HG03108 (cell line): Measurements from ENCODE around the gene NDFIP2.

Experiments used
- ATAC-seq: cut with Tn5 transposase; IDR thresholded peaks from one replicate; pipeline ENCODE4 v1.9.1; 2021; ENCODE audit warnings: moderate library complexity; ENCODE audit not compliant: unreplicated experiment

Gene NDFIP2, protein sequence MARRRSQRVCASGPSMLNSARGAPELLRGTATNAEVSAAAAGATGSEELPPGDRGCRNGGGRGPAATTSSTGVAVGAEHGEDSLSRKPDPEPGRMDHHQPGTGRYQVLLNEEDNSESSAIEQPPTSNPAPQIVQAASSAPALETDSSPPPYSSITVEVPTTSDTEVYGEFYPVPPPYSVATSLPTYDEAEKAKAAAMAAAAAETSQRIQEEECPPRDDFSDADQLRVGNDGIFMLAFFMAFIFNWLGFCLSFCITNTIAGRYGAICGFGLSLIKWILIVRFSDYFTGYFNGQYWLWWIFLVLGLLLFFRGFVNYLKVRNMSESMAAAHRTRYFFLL

DNA sequence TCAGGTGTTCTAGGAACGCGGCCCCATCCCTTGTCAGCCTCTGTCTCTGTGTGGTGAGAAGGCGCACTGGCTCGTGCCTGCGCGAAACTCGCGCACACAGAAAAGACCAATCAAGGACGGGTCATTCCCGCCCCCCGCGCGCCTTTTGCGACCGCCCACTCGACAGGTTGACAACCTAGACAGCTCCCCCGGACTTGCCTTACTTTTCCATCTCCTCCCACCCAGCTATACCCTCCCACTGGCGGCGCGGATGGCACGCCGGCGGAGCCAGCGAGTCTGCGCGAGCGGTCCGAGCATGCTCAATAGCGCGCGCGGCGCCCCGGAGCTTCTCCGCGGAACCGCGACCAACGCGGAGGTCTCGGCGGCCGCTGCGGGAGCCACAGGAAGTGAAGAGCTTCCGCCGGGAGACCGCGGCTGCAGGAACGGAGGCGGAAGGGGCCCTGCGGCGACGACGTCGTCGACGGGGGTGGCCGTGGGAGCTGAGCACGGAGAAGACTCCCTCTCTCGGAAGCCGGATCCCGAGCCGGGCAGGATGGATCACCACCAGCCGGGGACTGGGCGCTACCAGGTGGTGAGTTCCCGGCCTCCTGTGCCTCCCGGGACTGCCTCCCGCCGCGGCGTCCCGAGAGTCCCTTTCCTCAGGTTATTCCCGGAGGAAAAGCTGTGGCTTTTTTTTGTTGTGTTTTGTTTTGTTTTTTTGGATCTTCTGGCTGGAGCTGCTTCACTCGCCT lies at the start of gene NDFIP2:
NDFIP2 (plus strand) TSS at position 202 of the 731 bp plus-strand sequence; CDS start at position 251, 49 bp downstream.
- ATAC-seq: peak; percentile 80

DNA sequence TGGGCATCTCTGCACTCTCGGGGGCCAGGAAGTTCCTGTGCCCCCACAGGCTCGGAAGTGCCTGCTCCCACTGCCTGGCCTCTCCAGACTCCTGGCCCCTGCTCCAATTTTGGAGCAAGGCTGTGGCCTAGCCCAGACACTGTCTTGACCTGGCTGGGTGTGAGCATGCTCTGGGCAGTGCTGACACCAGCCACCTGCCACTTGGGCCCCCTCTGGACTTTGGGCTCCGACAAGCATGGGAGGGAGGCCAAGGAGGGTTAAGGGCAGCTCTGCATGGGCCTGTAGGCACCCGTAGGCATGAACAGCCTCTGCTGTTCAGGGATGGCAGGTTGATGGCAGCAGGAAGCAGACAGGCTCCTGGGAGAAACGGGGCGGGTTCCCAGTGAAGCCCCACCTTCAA lies 48.9 kb upstream of the NDFIP2 start:
- no peak for ATAC-seq

DNA sequence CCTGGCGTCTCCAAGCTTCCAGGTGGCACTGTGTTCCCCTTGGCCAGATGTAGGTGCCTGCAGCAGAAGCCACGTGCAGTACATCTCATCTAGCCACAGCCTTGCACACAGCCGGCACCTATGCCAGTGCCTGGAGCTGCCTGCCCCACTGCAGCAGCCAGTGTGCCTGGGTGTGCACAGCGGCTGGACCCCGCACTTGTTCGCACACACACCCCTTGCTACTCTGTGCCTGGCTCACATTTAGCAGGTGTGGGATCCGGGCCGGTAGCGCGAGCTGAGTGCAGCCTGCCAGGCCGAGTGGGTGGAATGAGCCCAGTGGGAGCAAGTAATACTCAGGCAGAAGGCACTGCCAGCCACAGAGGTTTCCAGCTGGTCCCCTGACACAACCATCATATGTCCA lies 48.0 kb upstream of the NDFIP2 start:
- ATAC-seq: no peak

DNA sequence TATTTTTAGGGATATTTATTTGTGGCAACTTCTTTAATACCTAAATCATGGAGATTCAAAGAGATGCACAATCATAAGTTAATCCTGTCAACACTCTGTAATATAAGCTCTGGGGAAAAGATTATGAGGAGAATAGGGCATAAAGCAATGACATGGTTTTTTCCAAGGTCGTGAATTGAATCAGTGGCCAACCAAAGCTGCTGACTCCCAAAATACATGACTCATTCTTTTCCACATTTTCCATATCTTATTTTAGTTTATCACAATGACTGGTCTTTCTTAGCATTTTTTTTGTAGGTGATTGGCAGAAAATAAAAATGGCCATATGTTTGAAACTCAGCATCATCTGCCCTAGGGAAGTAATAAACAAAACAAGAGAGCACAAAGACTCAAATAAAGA lies 46.4 kb upstream of the NDFIP2 start:
- ATAC-seq: no peak

DNA sequence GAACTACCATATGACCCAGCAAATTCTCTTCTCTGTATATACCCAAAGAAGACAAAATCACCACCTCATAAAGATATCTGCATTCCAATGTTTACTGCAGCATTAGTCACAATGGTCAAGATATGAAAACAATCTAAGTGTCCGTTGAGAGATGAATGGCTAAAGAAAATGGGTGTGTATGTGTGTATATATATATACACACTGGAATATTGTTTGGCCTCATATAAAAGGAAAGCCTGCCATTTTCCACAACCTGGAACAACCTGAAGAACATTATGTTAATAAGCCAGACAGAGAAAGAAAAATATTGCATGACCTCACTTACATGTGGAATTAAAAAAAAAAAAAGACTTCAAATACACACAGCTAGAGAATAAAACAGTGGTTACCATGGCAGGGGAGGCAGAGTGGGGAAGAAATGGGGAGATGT lies 45.4 kb upstream of the NDFIP2 start:
- ATAC-seq: no peak

DNA sequence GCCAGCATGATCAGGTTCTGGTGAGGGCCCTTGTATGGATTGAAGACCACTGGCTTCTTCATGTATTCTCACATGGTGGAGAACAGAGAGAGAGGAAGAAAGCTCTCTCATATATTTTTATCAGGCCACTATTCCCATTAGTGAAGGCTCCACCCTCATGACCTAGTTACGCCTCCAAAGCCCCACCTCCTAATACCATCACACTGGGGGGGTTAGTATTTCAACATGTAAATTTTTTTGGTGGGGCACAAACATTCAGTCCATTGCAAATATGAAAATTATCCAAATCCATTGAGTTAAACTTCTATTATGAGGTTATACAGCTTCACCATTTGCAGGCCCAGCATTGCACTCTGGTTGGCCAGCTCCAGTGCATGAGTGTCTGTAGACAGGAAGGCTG lies 41.7 kb upstream of the NDFIP2 start:
- no peak for ATAC-seq

DNA sequence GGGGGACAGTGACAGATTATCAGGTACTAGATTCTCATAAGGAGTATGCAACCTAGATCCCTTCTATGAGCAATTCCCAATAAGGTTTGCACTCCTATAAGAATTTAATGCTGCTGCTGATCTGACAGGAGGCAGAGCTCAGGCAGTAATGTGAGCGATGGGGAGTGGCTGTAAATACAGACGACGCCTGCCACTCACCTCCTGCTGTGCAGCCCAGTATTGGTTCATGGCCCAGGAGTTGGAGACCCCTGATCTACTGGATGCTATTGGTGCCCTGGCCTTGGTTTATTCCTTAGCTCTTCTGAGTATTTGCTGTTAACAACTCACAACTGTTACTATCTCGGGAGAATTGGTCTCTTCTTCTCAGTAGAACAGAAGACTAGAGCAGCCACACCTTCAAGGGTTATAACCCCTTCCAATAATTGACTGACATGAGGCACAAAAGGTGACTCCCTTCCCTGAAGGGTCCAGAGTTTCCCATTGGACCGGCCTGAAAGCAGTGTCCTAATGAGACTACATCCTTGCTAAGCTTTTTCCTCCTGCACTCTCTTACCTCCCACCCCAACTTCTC lies 39.9 kb upstream of the NDFIP2 start:
- no peak for ATAC-seq

DNA sequence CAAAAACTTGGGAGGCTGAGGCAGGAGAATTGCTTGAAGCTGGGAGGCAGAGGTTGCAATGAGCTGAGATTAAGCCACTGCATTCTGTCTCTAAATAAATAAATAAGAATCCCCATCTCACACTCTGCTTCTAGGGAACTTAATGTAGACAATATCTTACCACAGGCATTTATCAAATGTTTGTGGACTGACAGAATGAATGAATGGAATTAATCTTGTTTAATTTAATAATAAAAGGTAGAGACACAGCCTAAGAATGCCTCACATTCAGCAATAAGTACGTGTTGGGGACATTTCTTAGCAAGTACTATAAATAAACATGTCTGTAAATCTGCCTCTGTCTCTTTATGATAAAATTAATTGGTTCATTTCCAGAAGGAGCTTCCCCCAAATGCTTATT lies 38.7 kb upstream of the NDFIP2 start:
- ATAC-seq: no peak

DNA sequence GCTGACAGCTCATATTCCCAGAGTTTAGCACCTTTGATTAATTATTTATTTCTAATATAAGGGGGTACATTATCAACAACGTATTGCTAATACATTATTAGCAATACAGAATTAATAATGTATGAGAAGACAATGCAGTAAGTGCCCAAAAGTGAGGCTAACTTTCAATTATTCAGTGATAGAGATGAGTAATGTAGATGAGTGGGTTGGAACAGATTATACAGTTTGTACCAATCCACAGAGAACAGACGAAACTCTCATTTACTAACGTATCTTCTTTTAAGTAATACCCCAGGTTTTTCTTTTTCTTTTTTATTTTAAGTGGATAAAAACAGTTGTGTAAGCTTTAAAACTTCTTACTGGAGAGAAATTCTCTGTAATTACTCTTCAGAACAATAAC lies 38.2 kb upstream of the NDFIP2 start:
- no peak for ATAC-seq

DNA sequence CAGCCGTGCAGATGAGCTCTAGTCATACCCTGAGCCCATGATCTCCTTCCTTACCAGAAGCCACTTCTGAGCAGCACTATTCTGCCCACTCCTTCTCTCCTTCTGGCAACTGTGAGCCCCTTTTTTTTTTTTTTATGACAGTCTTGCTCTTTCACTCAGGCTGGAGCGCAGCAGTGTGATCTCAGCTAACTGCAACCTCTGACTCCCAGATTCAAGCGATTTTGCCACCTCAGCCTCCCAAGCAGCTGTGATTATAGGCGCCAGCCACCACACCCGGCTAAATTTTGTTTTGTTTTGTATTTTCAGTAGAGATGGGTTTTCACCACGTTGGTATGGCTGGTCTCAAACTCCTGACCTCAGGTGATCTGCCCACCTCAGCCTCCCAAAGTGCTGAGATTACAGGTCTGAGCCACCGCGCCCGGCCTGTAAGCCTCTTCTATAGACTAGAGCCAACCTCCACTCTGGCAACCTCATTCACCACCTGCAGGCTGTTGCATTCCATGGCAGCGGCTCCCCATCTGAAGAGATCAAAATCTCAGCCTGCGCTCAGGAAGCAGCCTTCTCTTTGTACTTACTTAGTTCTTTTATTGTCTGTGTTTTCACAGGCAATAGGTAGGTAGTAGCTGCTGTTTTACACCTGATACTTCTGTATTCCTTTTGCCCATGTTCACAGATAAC lies 34.8 kb upstream of the NDFIP2 start:
- no peak for ATAC-seq

DNA sequence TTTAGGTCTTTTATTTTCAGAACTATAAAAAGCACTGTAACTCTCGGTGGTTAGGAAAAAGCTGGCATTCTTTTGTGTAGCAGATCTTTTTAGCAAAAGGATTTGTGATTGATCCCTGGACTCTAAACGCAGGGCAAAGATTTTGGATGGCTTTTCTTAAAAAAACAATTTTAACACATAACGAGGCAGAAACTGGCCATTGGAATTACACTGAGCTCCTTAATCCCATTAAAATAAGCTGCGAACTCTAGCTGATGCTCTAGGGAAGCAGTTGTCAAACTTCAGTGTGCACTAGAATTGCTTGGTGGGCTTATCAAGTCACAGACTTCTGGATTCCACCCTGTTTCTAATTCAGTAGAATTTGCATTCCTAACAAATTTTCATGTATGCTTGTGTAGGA lies 33.8 kb upstream of the NDFIP2 start:
- ATAC-seq: no peak

DNA sequence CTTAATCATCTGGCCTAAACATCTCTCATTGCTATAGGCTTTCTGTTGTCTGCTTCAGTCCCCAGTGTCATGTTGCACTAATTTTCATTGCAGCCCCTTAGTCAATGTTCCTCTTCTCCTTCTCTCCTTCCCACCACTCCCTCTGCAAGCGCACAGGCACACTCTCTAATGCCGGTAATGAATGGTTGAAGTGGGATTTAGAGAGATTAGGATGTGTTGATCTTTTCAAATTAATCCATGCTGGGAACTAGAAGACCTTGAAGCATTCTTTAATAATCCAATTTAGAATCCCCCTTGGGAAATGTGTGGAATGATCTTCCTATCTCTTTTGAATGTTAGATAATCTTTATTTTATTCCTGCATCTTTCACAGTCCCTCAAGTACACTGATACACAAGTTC lies 33.2 kb upstream of the NDFIP2 start:
- no peak for ATAC-seq

DNA sequence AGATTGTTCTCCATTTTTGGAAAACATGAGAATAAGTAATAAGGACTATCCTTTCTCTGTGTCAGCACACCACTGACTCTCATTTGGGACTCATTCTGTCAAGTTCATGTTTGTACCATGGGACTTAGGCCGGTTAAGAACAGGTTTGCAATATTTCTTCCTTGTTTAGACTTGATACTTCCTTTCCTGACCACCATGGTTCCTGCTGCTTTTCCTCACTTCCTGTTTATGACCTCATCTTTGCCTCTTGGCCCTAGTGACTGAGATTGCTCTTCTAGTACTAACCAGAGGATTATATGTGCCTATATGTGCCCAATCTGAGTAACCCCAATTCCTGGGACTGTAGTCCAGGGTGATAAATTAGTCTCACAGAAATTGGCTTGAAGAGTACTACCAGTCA lies 32.5 kb upstream of the NDFIP2 start:
- no peak for ATAC-seq

DNA sequence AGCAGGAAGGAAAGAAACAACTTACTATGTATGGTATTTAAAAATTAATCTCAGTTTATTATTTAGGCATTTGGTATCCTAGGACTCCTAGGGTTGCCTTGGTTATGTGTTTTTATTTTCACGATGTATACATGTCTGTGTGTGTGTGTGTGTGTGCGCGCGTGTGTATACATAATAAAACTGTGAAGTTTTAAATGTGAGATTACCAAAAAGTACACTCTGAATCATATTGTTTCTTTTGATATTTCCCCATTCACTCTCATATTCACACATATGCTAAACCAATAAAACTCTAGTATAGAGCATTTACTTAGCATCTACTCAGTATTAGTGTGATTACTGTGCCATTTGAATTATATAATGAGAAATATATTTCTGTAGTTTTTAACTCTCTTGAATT lies 30.8 kb upstream of the NDFIP2 start:
- no peak for ATAC-seq

DNA sequence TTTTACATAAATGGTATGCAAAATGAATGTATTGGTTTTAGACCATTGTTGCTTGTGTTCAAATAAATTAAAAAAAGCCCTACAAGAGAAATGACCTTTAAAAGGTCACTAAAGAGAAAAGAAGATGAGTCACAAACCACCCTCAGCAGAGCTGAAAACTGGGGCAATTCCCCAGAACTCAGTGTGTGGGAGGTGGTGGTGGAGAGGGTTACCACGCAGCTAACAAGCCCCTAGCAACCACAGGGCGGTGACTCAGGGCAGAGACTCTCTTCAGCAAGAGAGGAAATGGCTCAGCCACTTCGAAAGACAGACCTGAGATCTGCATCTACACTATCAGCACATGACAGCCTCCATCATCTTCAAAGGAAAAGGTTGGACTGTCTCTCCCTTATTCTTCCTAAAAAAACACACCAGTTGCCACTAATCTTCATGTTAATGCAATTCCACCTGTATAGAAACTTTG lies 29.4 kb upstream of the NDFIP2 start:
- ATAC-seq: peak; percentile 98

DNA sequence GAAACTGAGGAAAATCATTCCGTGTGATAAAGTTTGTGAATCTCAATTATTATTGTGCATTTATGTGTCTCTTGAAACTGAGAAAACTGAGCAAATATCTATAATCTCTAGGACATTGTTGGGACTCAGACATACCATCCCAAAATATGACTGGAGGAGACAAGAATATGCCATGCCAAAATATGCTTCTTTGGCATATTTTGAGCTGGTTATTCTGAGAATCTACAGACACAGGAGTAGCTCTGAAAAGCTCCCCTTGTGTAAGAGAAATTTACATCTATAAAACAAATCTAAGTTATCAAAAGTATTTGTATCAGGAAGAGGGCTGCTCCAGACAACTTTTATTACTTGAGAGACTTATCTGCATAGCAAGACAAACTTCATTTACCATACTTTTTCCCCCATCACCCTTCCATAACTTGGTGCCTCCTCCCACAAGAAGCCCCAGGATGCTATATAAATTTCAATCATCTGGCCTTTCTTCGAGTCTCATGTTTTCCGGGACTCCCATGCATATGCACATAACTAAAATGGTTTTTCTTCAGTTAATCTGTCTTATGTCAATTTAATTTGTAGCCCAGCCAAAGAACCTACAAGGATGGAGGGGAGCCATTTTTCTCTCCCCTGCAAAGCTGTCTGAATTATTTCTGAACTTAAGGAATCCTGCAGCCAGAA lies 28.6 kb upstream of the NDFIP2 start:
- ATAC-seq: no peak

DNA sequence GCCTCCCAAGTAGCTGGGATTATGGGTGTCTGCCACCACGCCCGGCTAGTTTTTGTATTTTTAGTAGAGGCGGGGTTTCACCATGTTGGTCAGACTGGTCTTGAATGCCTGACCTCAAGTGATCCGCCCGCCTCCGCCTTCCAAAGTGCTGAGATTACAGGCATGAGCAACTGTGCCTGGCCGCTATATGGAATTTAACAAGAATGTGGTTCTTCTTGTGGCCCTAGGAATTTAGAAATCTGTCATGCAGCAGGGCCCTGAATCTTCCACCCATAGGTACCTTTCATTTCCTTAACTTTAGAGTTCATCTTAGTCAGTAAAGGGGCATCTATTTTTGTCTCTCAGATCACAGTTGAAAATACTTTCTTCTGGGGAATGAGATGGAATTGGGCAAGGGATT lies 25.6 kb upstream of the NDFIP2 start:
- ATAC-seq: no peak

DNA sequence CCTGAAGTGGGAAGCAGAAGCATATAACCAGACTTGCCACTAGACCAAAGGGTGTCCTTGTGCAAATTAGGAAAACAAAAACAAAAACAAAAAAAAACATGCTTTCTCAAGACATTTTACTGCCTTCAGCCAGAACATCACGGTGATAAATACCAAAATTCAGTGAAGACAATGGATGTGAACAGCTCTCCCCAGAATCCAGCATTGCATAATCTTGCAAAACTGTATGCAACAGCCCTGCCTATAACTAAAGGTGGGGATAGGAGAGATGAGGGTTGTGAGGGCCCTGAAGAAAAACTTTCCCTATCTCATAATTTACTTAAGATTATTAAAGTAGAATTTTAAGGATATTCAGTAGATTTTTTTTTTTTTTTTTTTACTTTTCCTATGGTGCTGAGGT lies 24.9 kb upstream of the NDFIP2 start:
- ATAC-seq: no peak

DNA sequence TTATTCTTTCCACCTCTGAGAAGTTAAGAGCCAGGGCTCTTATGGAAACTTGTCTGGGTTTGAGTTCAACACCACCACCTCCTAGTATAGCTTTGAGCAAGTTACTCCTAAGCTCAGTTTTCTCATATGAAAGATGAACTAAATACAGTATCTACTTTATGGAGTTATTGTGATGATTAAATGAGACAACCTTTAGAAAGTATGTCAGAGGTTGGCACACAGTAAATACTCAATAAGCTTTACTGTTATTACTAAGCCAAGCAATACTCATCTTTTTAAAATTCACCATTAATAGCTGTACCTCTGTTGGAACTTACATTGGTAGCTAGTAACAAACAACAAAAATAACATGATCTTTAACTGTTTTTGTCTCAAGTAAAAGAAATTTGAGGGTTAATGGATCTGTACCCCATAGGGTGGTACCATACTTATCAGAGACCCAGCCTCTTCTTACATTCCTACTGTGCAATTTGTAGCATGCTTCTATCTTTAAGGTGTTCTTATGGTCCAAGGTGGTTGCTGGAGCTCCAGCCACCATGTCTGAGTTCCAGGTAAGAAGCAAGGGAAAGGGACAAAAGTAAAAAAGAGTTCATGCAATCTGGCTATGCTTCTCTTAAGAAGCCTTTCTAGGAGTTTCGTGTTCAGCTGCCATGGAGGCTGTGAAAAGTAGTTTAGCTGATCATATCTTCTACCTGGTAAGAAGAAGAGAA lies 24.1 kb upstream of the NDFIP2 start:
- ATAC-seq: no peak

DNA sequence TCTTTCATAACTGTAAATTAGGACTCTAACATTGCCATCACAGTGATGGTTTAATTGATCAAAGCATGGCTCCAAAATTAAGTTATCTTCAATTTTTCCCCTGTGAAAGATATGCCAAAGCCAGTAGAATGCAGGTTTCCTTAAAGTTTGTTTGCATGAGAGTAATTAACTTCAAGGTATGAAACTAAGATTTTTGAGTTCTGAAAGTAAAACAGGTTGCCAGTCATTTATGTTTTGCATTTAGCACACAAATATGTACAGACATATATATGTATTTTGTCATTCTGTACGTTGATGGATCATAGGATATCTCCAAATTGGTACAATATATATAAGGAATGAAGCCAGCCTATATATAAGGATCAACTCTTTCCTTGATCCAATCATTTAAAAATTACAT lies 23.6 kb upstream of the NDFIP2 start:
- ATAC-seq: no peak
